ENCODE results near the gene PEF1. TPM values are rescaled to one million over a fixed set of nuclear protein-coding genes. Genes with fewer than 3 reads are reported as not detected.
A peak's percentile ranks its signal among the peaks of the same experiment; 100 is the strongest.

Gene PEF1
- total and polyA plus RNA-seq, 2 donors (not counting 1 experiment from before 2014, with no cell fraction given): 36.7 to 49.4 TPM

DNA sequence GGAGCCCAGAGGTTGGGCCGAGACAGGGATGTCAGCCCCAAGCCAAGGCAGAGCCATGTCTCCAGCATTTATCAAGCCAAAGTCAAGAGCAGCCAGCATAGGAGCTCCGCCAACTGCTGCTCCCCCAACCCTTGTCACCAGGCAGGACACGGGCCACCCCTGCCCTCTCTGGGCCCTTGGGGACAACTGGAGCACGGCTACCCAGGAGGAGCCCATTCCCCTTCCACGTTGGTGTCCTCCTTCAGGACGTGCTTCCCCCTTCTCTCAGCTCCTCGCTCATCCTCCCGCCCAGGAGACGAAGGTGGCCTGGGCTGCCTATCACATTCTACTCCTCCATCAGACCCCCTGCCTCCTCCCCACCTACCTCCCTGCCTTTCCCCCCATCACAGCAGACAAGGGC lies 19.9 kb upstream of the PEF1 start:
- Histone ChIP-seq H4K20me1 (ENCODE audit: control insufficient read depth, insufficient read depth, low read length, poor library complexity, severe bottlenecking) (no peaks in the 10 kb centered on the region), H2AFZ (ENCODE audit: insufficient read depth, low read depth, low read length, poor library complexity, severe bottlenecking) (no peak overlapping the region), H3K9ac (ENCODE audit: low read length) (no peak overlapping the region), H3K79me2 (ENCODE audit: control insufficient read depth, insufficient read depth, low read length) (no peaks in the 10 kb centered on the region), H3K4me1 (ENCODE audit: control insufficient read depth in 2 of 2, insufficient read depth in 2 of 2, low read length in 2 of 2) (peaks cover 0 to 1% of the 10 kb centered on the region in 2 donors), H3K36me3 (replicated peaks in 1 of 2; ENCODE audit: control extremely low read depth in 1 of 2, control insufficient read depth in 1 of 2, extremely low read depth in 1 of 2, insufficient read depth in 2 of 2, low read length in 1 of 2) (no peaks in the 10 kb centered on the region), H3K4me3 (ENCODE audit: control extremely low read depth in 1 of 5, extremely low read depth in 1 of 5, insufficient read depth in 1 of 5, low read depth in 2 of 5, low read length in 4 of 5) (no peak overlapping the region), H3K9me3 (ENCODE audit: control extremely low read depth in 1 of 3, control insufficient read depth in 2 of 3, insufficient read depth in 1 of 3, low read length in 2 of 3) (no peaks in the 10 kb centered on the region), H3K27ac (ENCODE audit: low read length in 2 of 2) (no peak overlapping the region), H3K4me2 (replicated peaks; ENCODE audit: low read depth, low read length, poor library complexity, severe bottlenecking) (no peak overlapping the region), H3K27me3 (replicated peaks in 1 of 4; ENCODE audit: control extremely low read depth in 1 of 4, control insufficient read depth in 3 of 4, insufficient read depth in 4 of 4, low read length in 3 of 4) (peaks cover 0 to 11% (median 3%) of the 10 kb centered on the region in 4 experiments)
- intact Hi-C loops (cut with micrococcal nuclease): no loop called here
- ChIA-PET POLR2A (interaction anchor here (1.8 kb wide), 1 partner anchor 125 kb away, joined by 7 read pairs; no protein-coding TSS in a partner anchor), CTCF (interaction anchor here (0.6 to 10.8 kb wide), 16 partner anchors 9 to 400 kb away, joined by 3 to 184 read pairs (median 6); partner anchors contain the start of gene PEF1)
- Mint-ChIP-seq H3K9me3 (ENCODE audit: insufficient read depth) (no peaks in the 10 kb centered on the region), H3K4me3 (no peak overlapping the region), H3K27ac (no peak overlapping the region), H3K27me3 (peaks cover 12% of the 10 kb centered on the region), H3K4me1 (peaks cover 3% of the 10 kb centered on the region)
- DNase-seq: no peak
- ATAC-seq (ENCODE audit: low read depth): no peak
- TF ChIP-seq EZH2 (IDR thresholded peaks at IDR 0.05; ENCODE audit: borderline replicate concordance, insufficient read depth, low read depth, low read length, poor library complexity, severe bottlenecking) (no peak), CTCF (IDR thresholded peaks at IDR 0.05) (no peak)
- WGBS (ENCODE audit: insufficient coverage): 80% methylated on average over 9 of the region's 9 CpGs

- intact Hi-C loops (cut with micrococcal nuclease): loop anchor here (2.0 kb wide), 1 partner anchor 399 kb away; no protein-coding TSS in a partner anchor
- H3K27me3 ChIP-seq (replicated peaks in 1 of 4; ENCODE audit: control extremely low read depth in 1 of 4, control insufficient read depth in 3 of 4, insufficient read depth in 4 of 4, low read length in 3 of 4): peaks cover 0 to 6% (median 0%) of the 10 kb centered on the region in 4 experiments
- no peak overlapping the region for H3K4me2 ChIP-seq (replicated peaks; ENCODE audit: low read depth, low read length, poor library complexity, severe bottlenecking)
- H3K36me3 ChIP-seq (replicated peaks in 1 of 2; ENCODE audit: control extremely low read depth in 1 of 2, control insufficient read depth in 1 of 2, extremely low read depth in 1 of 2, insufficient read depth in 2 of 2, low read length in 1 of 2): no peaks in the 10 kb centered on the region
- no peaks in the 10 kb centered on the region for H3K4me1 ChIP-seq (ENCODE audit: control insufficient read depth in 2 of 2, insufficient read depth in 2 of 2, low read length in 2 of 2)
- peak; percentile 73 for DNase-seq
- H3K27ac Mint-ChIP-seq: no peak overlapping the region
- 22% methylated on average over 8 of the region's 9 CpGs for WGBS (ENCODE audit: insufficient coverage)
- H3K79me2 ChIP-seq (ENCODE audit: control insufficient read depth, insufficient read depth, low read length): no peaks in the 10 kb centered on the region
- H3K27ac ChIP-seq (ENCODE audit: low read length in 2 of 2): no peak overlapping the region
- H3K9me3 Mint-ChIP-seq (ENCODE audit: insufficient read depth): no peaks in the 10 kb centered on the region
- ChIA-PET POLR2A (interaction anchor here (1.8 kb wide), 1 partner anchor 125 kb away, joined by 7 read pairs; no protein-coding TSS in a partner anchor), CTCF (interaction anchor here (0.9 to 10.8 kb wide), 19 partner anchors 10 to 401 kb away, joined by 3 to 184 read pairs (median 5); partner anchors contain the start of gene PEF1)
- ATAC-seq (ENCODE audit: low read depth): peak; percentile 85
- TF ChIP-seq CTCF (IDR thresholded peaks at IDR 0.05) (peak; percentile 86), EZH2 (IDR thresholded peaks at IDR 0.05; ENCODE audit: borderline replicate concordance, insufficient read depth, low read depth, low read length, poor library complexity, severe bottlenecking) (no peak)
- no peak overlapping the region for H3K4me3 ChIP-seq (ENCODE audit: control extremely low read depth in 1 of 5, extremely low read depth in 1 of 5, insufficient read depth in 1 of 5, low read depth in 2 of 5, low read length in 4 of 5)
- H2AFZ ChIP-seq (ENCODE audit: insufficient read depth, low read depth, low read length, poor library complexity, severe bottlenecking): no peak overlapping the region
- no peak overlapping the region for H3K9ac ChIP-seq (ENCODE audit: low read length)
- no peak overlapping the region for H3K4me3 Mint-ChIP-seq
- H3K4me1 Mint-ChIP-seq: no peaks in the 10 kb centered on the region
- peaks cover 5% of the 10 kb centered on the region for H3K27me3 Mint-ChIP-seq
- H3K9me3 ChIP-seq (ENCODE audit: control extremely low read depth in 1 of 3, control insufficient read depth in 2 of 3, insufficient read depth in 1 of 3, low read length in 2 of 3): no peaks in the 10 kb centered on the region
- no peaks in the 10 kb centered on the region for H4K20me1 ChIP-seq (ENCODE audit: control insufficient read depth, insufficient read depth, low read length, poor library complexity, severe bottlenecking)
Measured at GRCh38 chr1:31663622-31664452, 19.2 kb upstream of the PEF1 start.
